SK-N-SH (cell line): ENCODE data around the gene SMAD4. TPM values are rescaled to one million over a fixed set of nuclear protein-coding genes. Genes with fewer than 3 reads are reported as not detected.

ENCODE experiments used
- CTCF ChIA-PET: fragments of 300-600, 350-600 bp; formaldehyde crosslinking; extraction: SDS; loops from one replicate; lab custom pipeline; 2021; lab: Yijun Ruan, JAX
- POLR2A ChIA-PET: fragments of 350-600 bp; sonication (Branson Sonifier 250); formaldehyde crosslinking; extraction: SDS; loops from one replicate; lab custom pipeline; 2020; ENCODE audit warnings: antibody characterized with exemption, inconsistent platforms; lab: Yijun Ruan, JAX
- DNase-seq: peaks from one replicate; pipeline ENCODE4 v3.0.0; 2012
- H2AFZ ChIP-seq: fragments of 200-600 bp; sonication (generic); 2 replicates; pipeline ENCODE4 v1.8.1; 2016; ENCODE audit warnings: antibody characterized with exemption, mild to moderate bottlenecking, low read depth
- H3F3A ChIP-seq: fragments of 200-600 bp; sonication (generic); replicated peaks from 2 replicates; pipeline ENCODE3; 2016; ENCODE audit warnings: antibody characterized with exemption, mild to moderate bottlenecking; ENCODE audit not compliant: insufficient read depth
- H3K27ac ChIP-seq, 2 experiments: fragments of 200-500 bp in 1 of 2; fragments of 200-600 bp in 1 of 2; sonication (Bioruptor generic) in 1 of 2; sonication (generic), shearing (Covaris generic) in 1 of 2; 2 replicates each; pipeline versions ENCODE4 v1.5.1 to v1.6.1; 2014 to 2016; ENCODE audit warnings: low read depth in 2 of 2, inconsistent platforms in 1 of 2, low read length in 1 of 2, mild to moderate bottlenecking in 1 of 2, mixed read lengths in 1 of 2
- H3K27me3 ChIP-seq: fragments of 200-600 bp; sonication (generic), shearing (Covaris generic); 2 replicates; pipeline ENCODE4 v1.6.1; 2016; ENCODE audit warnings: mixed run types; ENCODE audit not compliant: insufficient read depth
- H3K36me3 ChIP-seq, 2 experiments: fragments of 200-500 bp in 1 of 2; fragments of 200-600 bp in 1 of 2; sonication (Bioruptor generic) in 1 of 2; sonication (generic) in 1 of 2; replicated peaks in 1 of 2; 2 replicates each; pipeline versions ENCODE3 to v1.5.1; 2014 to 2016; ENCODE audit warnings: low read length in 1 of 2, mild to moderate bottlenecking in 1 of 2; ENCODE audit not compliant: insufficient read depth in 2 of 2, control insufficient read depth in 1 of 2
- H3K4me1 ChIP-seq, 2 experiments: fragments of 200-500 bp in 1 of 2; fragments of 200-600 bp in 1 of 2; sonication (Bioruptor generic) in 1 of 2; sonication (generic), shearing (Covaris generic) in 1 of 2; 2 replicates each; pipeline versions ENCODE4 v1.5.1 to v1.6.1; 2014 to 2016; ENCODE audit warnings: low read depth in 1 of 2, low read length in 1 of 2, mixed run types in 1 of 2; ENCODE audit not compliant: insufficient read depth in 2 of 2, control insufficient read depth in 1 of 2
- H3K4me2 ChIP-seq: fragments of 200-600 bp; sonication (generic), shearing (Covaris generic); 2 replicates; pipeline ENCODE4 v1.6.1; 2017; ENCODE audit warnings: mixed run types
- H3K4me3 ChIP-seq, 2 experiments: fragments of 200-500 bp in 1 of 2; fragments of 200-600 bp in 1 of 2; sonication (Bioruptor generic) in 1 of 2; sonication (generic), shearing (Covaris generic) in 1 of 2; 2 replicates each; pipeline versions ENCODE4 v1.5.1 to v1.8.1; 2014 to 2016; ENCODE audit warnings: low read depth in 2 of 2, inconsistent platforms in 1 of 2, low read length in 1 of 2, mild to moderate bottlenecking in 1 of 2, mixed read lengths in 1 of 2, moderate library complexity in 1 of 2
- H3K79me2 ChIP-seq: fragments of 200-600 bp; sonication (generic); 2 replicates; pipeline ENCODE4 v1.8.1; 2017; ENCODE audit warnings: mild to moderate bottlenecking; ENCODE audit not compliant: insufficient read depth
- H3K9ac ChIP-seq: fragments of 200-600 bp; sonication (generic); 2 replicates; pipeline ENCODE4 v1.6.1; 2017; ENCODE audit warnings: mixed run types
- H3K9me2 ChIP-seq: fragments of 200-600 bp; sonication (generic); 2 replicates; pipeline ENCODE4 v1.6.1; 2017; ENCODE audit warnings: mixed run types
- H3K9me3 ChIP-seq: fragments of 200-600 bp; sonication (generic); 2 replicates; pipeline ENCODE4 v1.6.1; 2017; ENCODE audit warnings: mixed run types, mild to moderate bottlenecking, moderate library complexity
- H4K20me1 ChIP-seq: fragments of 200-600 bp; sonication (generic); 2 replicates; pipeline ENCODE4 v1.6.1; 2017; ENCODE audit warnings: mild to moderate bottlenecking, mixed run types; ENCODE audit not compliant: insufficient read depth
- ELF1 ChIP-seq: IDR thresholded peaks from 2 replicates; pipeline ENCODE4 v1.4.0; 2012
- EZH2phosphoT487 ChIP-seq: fragments of 200-600 bp; sonication (generic); IDR thresholded peaks from 2 replicates; pipeline ENCODE4 v1.6.1; 2017; ENCODE audit warnings: low read depth, mixed run types, mild to moderate bottlenecking, antibody characterized with exemption, moderate library complexity, borderline replicate concordance
- FOSL2 ChIP-seq: IDR thresholded peaks from 2 replicates; pipeline ENCODE4 v1.4.0; 2012; ENCODE audit warnings: low read depth, mild to moderate bottlenecking, moderate library complexity, borderline replicate concordance
- GATA2 ChIP-seq: sonication (generic); formaldehyde crosslinking; IDR thresholded peaks from 2 replicates; pipeline ENCODE4 v1.5.0; 2020; ENCODE audit warnings: mild to moderate bottlenecking, missing genetic modification reagents
- JUND ChIP-seq: IDR thresholded peaks from 2 replicates; pipeline ENCODE4 v1.4.0; 2012
- NFIC ChIP-seq: IDR thresholded peaks from 2 replicates; pipeline ENCODE4 v1.4.0; 2012; ENCODE audit warnings: borderline replicate concordance
- POLR2AphosphoS5 ChIP-seq: IDR thresholded peaks from 2 replicates; pipeline ENCODE4 v1.6.1; 2012; ENCODE audit warnings: low read depth, low read length
- RAD21 ChIP-seq: IDR thresholded peaks from 2 replicates; pipeline ENCODE4 v1.6.1; 2012; ENCODE audit warnings: mild to moderate bottlenecking, low read length
- RFX5 ChIP-seq: IDR thresholded peaks from 2 replicates; pipeline ENCODE4 v1.6.1; 2012; ENCODE audit warnings: mild to moderate bottlenecking, improper control_type of control experiment, low read length
- RXRA ChIP-seq: IDR thresholded peaks from 2 replicates; pipeline ENCODE4 v1.4.0; 2012; ENCODE audit warnings: low read depth, mild to moderate bottlenecking, borderline replicate concordance
- SIN3A ChIP-seq: IDR thresholded peaks from 2 replicates; pipeline ENCODE4 v1.6.1; 2012; ENCODE audit warnings: low read depth, mild to moderate bottlenecking, low read length, moderate library complexity, borderline replicate concordance
- SMC3 ChIP-seq: IDR thresholded peaks from 2 replicates; pipeline ENCODE4 v1.6.1; 2012; ENCODE audit warnings: low read depth, low read length, improper control_type of control experiment
- TAF1 ChIP-seq: IDR thresholded peaks from 2 replicates; pipeline ENCODE4 v1.6.1; 2012; ENCODE audit warnings: low read depth, mild to moderate bottlenecking, low read length, moderate library complexity, borderline replicate concordance
- YY1 ChIP-seq: IDR thresholded peaks from 2 replicates; pipeline ENCODE4 v1.4.0; 2012; ENCODE audit warnings: low read depth, mild to moderate bottlenecking
- WGBS: methylation state at CpG from one replicate; pipeline ENCODE4 v1.1.6; 2017; ENCODE audit warnings: low lambda C conversion rate; 5-methylcytosine and 5-hydroxymethylcytosine counted together
- polyA plus RNA-seq, 3 experiments: library from polyadenylated mRNA; depleted of rRNA; stranded (reverse); fragments of >200 nt; gene quantifications; 2 replicates each; pipeline ENCODE4 v1.2.3, GENCODE V29; 2012
- TF ChIP-seq, protein P1 (sequence below): IDR thresholded peaks from 2 replicates; pipeline ENCODE4 v1.6.1; 2012; ENCODE audit warnings: mild to moderate bottlenecking, low read depth, low read length, moderate library complexity
- TF ChIP-seq, protein P2 (sequence below): fragments of 200-600 bp; sonication (generic); IDR thresholded peaks from 2 replicates; pipeline ENCODE4 v1.6.1; 2017; ENCODE audit warnings: antibody characterized with exemption, mild to moderate bottlenecking, moderate library complexity

The SMAD4 gene
- polyA plus RNA-seq, 1 of the 3 experiments (the other 2 are of a cell fraction): 43.3 TPM

DNA sequence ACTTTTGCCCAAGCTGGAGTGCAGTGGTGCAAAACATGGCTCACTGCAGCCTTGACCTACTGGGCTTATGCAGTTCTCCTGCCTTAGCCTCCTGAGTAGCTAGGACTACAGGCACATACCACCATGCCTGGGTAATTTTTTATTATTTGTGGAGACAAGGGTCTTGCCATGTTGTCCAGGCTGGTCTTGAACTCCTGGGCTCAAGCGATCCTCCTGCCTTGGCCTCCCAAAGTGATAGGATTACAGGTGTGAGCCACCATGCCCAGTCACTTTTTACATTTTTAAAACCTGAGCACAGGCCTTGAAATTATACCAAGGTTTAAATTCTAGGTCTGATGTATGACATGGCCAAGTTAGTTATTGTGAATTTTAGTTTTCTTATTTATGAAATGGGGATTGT lies 18.2 kb downstream of the SMAD4 start (continued):
- TF ChIP-seq, protein P1, sequence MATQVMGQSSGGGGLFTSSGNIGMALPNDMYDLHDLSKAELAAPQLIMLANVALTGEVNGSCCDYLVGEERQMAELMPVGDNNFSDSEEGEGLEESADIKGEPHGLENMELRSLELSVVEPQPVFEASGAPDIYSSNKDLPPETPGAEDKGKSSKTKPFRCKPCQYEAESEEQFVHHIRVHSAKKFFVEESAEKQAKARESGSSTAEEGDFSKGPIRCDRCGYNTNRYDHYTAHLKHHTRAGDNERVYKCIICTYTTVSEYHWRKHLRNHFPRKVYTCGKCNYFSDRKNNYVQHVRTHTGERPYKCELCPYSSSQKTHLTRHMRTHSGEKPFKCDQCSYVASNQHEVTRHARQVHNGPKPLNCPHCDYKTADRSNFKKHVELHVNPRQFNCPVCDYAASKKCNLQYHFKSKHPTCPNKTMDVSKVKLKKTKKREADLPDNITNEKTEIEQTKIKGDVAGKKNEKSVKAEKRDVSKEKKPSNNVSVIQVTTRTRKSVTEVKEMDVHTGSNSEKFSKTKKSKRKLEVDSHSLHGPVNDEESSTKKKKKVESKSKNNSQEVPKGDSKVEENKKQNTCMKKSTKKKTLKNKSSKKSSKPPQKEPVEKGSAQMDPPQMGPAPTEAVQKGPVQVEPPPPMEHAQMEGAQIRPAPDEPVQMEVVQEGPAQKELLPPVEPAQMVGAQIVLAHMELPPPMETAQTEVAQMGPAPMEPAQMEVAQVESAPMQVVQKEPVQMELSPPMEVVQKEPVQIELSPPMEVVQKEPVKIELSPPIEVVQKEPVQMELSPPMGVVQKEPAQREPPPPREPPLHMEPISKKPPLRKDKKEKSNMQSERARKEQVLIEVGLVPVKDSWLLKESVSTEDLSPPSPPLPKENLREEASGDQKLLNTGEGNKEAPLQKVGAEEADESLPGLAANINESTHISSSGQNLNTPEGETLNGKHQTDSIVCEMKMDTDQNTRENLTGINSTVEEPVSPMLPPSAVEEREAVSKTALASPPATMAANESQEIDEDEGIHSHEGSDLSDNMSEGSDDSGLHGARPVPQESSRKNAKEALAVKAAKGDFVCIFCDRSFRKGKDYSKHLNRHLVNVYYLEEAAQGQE: no peak
- TF ChIP-seq EZH2phosphoT487: no peak
- no peak for TF ChIP-seq RFX5
- no peak for TF ChIP-seq POLR2AphosphoS5
- no peak for TF ChIP-seq NFIC
- TF ChIP-seq RXRA: no peak
- TF ChIP-seq FOSL2: no peak
- TF ChIP-seq SIN3A: no peak
- no peak for TF ChIP-seq TAF1
- TF ChIP-seq YY1: no peak
- TF ChIP-seq ELF1: no peak

DNA sequence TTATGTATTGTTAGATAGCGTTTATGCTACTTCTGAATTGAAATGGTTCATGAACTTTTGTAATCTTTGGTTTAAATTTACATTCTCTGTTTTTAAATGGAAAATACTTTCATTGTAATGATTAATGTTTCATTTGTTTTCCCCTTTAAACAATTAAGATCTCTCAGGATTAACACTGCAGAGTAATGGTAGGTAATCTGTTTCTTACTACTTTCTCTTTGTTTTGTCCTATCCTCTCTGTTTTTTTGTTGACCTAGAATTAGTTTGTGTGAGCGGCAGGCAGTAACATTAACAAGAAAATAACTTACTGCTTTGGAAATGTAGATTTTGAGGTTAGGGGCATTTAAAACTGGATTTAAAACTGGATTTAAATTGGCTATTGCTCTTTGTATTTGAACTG lies 19.1 kb downstream of the SMAD4 start:
- H3K27ac ChIP-seq: no peak overlapping the region
- H3K9ac ChIP-seq: no peak overlapping the region
- H4K20me1 ChIP-seq: peaks cover 40% of the 10 kb centered on the region
- DNase-seq: no peak
- TF ChIP-seq RXRA (no peak), JUND (no peak), TAF1 (no peak)
- no peaks in the 10 kb centered on the region for H3K27me3 ChIP-seq
- peaks cover 95% of the 10 kb centered on the region for H3K79me2 ChIP-seq
- no peak overlapping the region for H2AFZ ChIP-seq
- CTCF ChIA-PET: interaction anchor here (1.3 kb wide), 2 partner anchors 229 to 336 kb away, joined by 3 read pairs; no protein-coding TSS in a partner anchor
- peaks cover 0 to 7% of the 10 kb centered on the region in 2 experiments; a peak in 2 of 4 replicates for H3K4me1 ChIP-seq
- H3F3A ChIP-seq: peaks cover 8% of the 10 kb centered on the region
- POLR2A ChIA-PET: no interaction called here
- H3K9me3 ChIP-seq: no peaks in the 10 kb centered on the region
- H3K4me3 ChIP-seq: no peak overlapping the region
- H3K36me3 ChIP-seq: peaks cover 40 to 53% of the 10 kb centered on the region in 2 experiments
- H3K9me2 ChIP-seq: no peaks in the 10 kb centered on the region
- H3K4me2 ChIP-seq: no peak overlapping the region
- over 99% methylated on average over 2 of the region's 2 CpGs for whole genome bisulfite sequencing

DNA sequence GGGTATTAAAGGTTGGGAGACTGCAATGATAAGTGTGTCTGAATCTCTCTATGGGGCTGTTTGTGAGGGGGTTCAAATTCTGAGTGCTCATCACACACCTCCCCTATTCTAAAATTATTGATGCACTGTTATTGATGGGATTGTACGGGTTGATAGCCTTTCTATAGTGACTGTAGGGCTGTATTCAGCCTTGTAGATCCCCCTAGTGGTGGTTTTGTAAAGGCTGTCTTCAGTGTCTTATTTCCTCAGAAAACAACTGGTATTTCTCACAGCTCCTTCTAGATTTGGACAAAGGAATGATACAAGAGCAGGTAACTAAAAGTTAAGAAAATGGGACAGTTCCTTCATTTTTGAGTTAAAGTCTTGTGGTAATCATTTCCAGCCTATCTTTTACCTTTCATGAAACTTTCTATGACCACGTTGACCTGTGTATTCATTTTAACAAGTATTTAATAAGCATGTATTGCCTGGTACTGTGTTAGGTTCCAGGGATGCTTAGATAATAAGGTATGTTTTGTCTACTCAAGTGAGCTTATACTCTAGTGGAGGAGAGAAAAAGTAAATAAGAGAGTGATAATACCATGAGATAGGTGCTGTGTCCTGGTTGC lies 21.2 kb downstream of the SMAD4 start:
- ChIA-PET POLR2A (no interaction called here), CTCF (interaction anchor here (0.6 to 2.6 kb wide), 28 partner anchors 9 to 1055 kb away, joined by 3 to 17 read pairs (median 4); partner anchors contain the start of gene ELAC1)
- Histone ChIP-seq H3K27me3 (no peaks in the 10 kb centered on the region), H3K9ac (no peak overlapping the region), H3K4me2 (no peak overlapping the region), H3K27ac (no peak overlapping the region), H3K4me3 (no peak overlapping the region; a peak in 1 of 4 replicates), H3K9me3 (no peaks in the 10 kb centered on the region), H4K20me1 (peaks cover 20% of the 10 kb centered on the region), H3K36me3 (peaks cover 59 to 70% of the 10 kb centered on the region in 2 experiments), H3K79me2 (peaks cover 93% of the 10 kb centered on the region), H3K9me2 (no peaks in the 10 kb centered on the region), H2AFZ (no peak overlapping the region)
- DNase-seq: peak; percentile 47
- TF ChIP-seq SMC3 (peak; percentile 54), RAD21 (peak; percentile 77), GATA2 (CRISPR knock-in tag) (no peak)
- TF ChIP-seq, protein P2, sequence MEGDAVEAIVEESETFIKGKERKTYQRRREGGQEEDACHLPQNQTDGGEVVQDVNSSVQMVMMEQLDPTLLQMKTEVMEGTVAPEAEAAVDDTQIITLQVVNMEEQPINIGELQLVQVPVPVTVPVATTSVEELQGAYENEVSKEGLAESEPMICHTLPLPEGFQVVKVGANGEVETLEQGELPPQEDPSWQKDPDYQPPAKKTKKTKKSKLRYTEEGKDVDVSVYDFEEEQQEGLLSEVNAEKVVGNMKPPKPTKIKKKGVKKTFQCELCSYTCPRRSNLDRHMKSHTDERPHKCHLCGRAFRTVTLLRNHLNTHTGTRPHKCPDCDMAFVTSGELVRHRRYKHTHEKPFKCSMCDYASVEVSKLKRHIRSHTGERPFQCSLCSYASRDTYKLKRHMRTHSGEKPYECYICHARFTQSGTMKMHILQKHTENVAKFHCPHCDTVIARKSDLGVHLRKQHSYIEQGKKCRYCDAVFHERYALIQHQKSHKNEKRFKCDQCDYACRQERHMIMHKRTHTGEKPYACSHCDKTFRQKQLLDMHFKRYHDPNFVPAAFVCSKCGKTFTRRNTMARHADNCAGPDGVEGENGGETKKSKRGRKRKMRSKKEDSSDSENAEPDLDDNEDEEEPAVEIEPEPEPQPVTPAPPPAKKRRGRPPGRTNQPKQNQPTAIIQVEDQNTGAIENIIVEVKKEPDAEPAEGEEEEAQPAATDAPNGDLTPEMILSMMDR: peak; percentile 90
- TF ChIP-seq, all 33 proteins: peak for 3
- 50% methylated on average over 2 of the region's 2 CpGs for WGBS
- peaks cover 8% of the 10 kb centered on the region for H3F3A ChIP-seq
- H3K4me1 ChIP-seq: no peaks in the 10 kb centered on the region; a peak in 1 of 4 replicates
